ENCODE results near the gene GSS.
"Not testable (repeated sequence)": the region's sequence is repeated elsewhere in the genome, so short reads cannot be mapped to it uniquely, and the experiment has no call there.

Gene GSS

DNA sequence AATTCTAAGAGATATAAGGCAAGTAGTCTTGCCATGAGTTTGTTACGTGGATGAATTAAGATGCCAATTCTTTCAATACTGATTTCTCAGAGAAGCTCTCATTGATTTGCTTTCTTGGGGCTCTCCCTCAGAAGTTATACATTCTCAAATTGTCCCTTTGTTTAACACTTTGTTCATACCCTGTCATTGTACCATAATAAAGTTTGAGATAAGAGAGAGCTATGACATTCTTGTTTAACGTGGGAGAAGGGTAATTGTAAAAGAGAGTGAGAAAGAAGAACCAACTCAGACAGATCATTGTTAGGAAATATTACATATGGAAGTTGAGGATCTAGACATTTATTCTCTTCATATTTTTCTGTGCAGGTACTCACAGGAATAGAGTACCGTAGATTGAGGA is 60.1 kb downstream of the GSS start:
- DNase-seq: no peak

- DNase-seq: no peak
These were observed 60.9 kb downstream of the GSS start for GRCh38 chr20:34894723-34895122.

DNA sequence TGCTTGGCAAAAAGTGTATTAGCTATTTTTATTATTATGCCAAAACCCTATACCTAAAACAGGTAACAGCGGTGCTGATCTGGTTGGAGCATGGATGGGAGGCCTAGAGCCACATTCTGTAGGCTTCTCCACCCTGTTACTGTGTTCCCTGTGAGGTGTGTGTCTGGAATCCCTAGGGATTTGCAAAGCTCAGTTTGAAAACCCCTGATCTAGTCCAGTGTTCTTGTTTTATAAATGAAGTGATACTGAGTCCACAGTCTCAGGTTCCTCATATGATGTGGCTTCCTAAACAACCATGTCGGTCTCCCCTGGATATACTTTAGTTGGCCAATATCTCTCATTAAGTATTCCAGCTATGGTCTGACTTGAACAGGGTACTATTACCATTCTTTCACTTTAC is 62.9 kb downstream of the GSS start:
- DNase-seq: no peak

DNA sequence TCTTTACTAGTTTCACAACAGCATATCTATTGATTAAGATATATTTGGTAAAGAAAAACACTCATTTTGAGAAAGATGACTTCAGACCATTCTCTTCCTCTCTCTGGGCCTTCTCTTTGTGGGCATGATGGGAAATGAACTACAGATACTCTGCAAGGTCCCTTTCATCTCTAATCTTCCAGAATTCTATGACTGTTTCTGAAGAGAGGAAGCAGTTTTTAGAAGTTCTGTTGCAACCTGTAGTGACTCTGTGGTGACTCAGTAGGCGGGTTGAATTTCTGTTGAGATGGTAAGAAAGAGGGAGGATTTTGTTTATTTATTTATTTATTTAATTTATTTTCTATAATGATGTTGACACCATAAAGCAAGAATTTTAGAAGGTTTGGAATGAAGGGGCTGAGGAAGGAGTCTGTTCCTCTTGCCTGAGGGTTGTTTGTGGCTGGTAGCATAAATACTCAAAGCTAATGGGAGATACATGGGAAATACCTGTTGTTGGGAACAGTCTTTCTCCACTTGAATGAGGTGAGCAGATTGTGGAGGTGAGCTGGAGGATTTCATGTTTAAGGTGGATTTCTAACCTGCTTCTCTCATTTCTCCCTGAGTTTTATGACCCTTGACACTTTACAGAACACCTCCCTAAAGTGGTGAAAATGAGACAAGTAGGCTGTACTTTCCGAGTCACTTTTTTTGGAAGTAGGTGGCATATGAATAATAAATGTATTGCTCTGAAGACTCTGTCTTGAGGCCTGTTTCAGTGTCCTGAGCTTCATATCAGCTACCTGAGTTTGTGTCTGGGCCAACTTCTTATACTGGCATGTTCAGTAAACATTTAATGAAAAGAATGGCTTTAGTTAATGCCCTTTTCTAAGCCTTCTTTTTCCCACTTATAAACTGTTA is 64.2 kb downstream of the GSS start:
- DNase-seq: no peak

GRCh38 chr20:34888468-34888867 is 67.1 kb downstream of the GSS start:
- no peak for DNase-seq

DNA sequence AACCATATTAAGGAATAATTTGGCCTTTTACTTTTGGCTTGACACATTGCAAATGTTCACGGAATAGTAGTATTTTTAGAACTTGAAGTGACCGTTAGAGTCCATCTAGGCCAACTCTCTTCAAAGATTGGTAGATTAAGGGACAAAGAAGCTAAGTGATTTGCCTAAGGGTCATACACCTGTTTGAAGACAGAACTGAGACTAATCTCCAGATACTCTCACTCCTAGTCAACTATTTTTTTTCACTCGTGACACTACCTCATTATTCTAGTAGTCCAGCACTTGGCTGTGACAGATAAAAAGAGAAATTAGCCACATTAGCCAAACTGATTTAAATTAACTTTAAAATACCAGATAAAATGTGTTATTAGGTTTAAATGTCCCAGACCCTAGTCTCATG is 68.6 kb downstream of the GSS start:
- DNase-seq: no peak

- no peak for DNase-seq
These were observed 69.5 kb downstream of the GSS start for GRCh38 chr20:34886122-34886521.

DNA sequence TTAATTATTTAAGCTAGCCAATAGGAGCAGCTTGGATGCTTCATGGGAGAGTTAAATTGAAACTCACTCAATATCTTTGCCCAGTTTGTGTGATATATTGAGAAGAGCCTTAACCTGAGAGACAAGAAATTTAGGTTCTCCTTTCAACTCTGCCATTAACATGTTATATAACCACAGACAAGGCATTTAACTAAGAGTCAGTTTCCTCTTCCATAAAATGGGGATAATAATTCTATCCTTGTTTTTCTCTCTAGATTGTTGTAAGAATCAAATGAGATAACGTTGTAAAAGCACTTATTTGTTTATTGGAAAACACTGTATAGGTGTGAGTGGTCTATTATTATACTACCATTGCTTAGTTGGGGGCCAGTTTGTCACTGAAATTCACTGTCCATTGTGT is 71.3 kb downstream of the GSS start:
- no peak for DNase-seq

DNA sequence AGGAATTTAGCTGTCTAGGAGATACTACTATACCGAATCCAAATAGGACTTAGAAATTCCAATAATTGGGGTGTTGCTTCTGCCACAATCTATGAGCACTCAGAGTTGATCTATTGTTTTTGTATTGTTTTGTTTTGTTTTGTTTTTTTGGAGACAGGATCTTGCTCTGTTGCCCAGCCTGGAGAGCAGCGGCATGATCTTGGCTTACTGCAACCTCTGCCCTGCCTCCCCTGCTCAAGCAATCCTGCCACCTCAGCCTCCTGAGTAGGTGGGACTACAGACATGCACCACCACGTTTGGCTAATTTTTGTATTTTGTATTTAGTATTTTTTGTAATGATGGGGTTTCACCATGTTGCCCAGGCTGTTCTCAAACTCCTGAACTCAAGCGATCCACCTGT is 71.8 kb downstream of the GSS start:
- no peak for DNase-seq

- DNase-seq: no peak
These were observed 72.4 kb downstream of the GSS start for GRCh38 chr20:34883087-34883688.

- DNase-seq: no peak
These were observed 73.9 kb downstream of the GSS start for GRCh38 chr20:34881689-34882088.

DNA sequence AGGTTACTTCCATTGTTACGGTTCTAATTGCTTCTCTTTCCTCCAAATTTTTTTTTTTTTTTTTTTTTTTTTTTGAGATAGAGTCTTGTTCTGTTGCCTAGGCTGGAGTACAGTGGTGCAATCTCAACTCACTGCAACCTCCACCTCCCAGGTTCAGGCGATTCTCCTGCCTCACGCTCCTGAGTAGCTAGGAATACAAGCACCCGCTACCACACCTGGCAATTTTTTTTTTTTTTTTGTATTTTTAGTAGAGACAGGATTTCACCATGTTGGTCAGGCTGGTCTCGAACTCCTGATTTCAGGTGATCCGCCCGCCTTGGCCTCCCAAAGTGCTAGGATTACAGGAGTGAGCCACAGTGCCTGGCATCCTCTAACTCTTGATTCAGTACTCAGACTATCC is 74.6 kb downstream of the GSS start:
- DNase-seq: not testable (repeated sequence)

GRCh38 chr20:34880215-34880850 is 75.3 kb downstream of the GSS start:
- no peak for DNase-seq

Data from activated effector memory CD4-positive, alpha-beta T cell treated with Interleukin-2 at 50 U/mL for 16 hours (primary cell).